Mammary epithelial cell (primary cell): ENCODE measurements around the gene ADGRD1.

Experiments used
- EZH2 ChIP-seq: IDR thresholded peaks from 2 replicates; pipeline ENCODE4 v1.6.1; 2012; ENCODE audit warnings: low read length, inconsistent platforms, borderline replicate concordance
- TF ChIP-seq, protein P1 (sequence below), 2 donors: IDR thresholded peaks in 1 of 2; conservative IDR thresholded peaks in 1 of 2; 2 replicates each; pipeline ENCODE4 v1.5.1; 2011 to 2012; ENCODE audit warnings: inconsistent platforms in 2 of 2, low read length in 2 of 2, mild to moderate bottlenecking in 2 of 2, control low read depth in 1 of 2, low read depth in 1 of 2; ENCODE audit not compliant: insufficient read depth in 1 of 2; ENCODE audit errors: extremely low read depth in 1 of 2

DNA sequence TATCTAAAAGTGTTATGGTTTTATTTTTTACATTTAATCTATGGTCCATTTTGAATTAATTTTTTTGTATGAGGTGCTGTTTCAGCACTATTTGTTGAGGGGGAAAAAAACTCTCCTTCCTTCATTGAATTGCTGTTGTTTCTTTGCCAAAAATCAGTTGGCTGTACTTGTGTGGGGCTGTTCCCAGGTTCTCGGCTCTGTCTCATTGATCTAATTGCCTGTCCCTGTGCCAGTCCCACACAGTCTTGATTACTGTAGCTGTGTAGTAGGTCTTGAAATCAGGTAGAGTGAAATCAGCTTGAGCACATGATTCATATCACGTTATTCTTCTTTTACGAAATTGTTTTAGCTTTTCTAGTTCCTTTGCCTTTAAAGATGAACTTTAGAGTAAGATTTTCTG lies 109.7 kb downstream of the ADGRD1 start:
- TF ChIP-seq, protein P1, sequence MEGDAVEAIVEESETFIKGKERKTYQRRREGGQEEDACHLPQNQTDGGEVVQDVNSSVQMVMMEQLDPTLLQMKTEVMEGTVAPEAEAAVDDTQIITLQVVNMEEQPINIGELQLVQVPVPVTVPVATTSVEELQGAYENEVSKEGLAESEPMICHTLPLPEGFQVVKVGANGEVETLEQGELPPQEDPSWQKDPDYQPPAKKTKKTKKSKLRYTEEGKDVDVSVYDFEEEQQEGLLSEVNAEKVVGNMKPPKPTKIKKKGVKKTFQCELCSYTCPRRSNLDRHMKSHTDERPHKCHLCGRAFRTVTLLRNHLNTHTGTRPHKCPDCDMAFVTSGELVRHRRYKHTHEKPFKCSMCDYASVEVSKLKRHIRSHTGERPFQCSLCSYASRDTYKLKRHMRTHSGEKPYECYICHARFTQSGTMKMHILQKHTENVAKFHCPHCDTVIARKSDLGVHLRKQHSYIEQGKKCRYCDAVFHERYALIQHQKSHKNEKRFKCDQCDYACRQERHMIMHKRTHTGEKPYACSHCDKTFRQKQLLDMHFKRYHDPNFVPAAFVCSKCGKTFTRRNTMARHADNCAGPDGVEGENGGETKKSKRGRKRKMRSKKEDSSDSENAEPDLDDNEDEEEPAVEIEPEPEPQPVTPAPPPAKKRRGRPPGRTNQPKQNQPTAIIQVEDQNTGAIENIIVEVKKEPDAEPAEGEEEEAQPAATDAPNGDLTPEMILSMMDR (conservative IDR thresholded peaks at IDR 0.05 in 1 of 2, IDR thresholded peaks at IDR 0.05 in 1 of 2; ENCODE audit: extremely low read depth in 1 of 2, insufficient read depth in 1 of 2, low read depth in 1 of 2, low read length in 2 of 2) = no peak
- no peak for TF ChIP-seq EZH2
